GM21529 (cell line): ENCODE data around the gene CAT.

Source experiments
- ATAC-seq: cut with Tn5 transposase; IDR thresholded peaks from one replicate; pipeline ENCODE4 v1.9.1; 2021; ENCODE audit not compliant: unreplicated experiment

The CAT gene

GRCh38 chr11:34458525-34458924, 19.8 kb downstream of the CAT start:
- ATAC-seq: no peak

- ATAC-seq: no peak
These were observed 20.9 kb downstream of the CAT start for GRCh38 chr11:34459507-34460162.

- no peak for ATAC-seq
These were observed 21.5 kb downstream of the CAT start for GRCh38 chr11:34460278-34460677.

- no peak for ATAC-seq
These were observed 22.5 kb downstream of the CAT start for GRCh38 chr11:34461215-34461614.

- no peak for ATAC-seq
These were observed 25.9 kb downstream of the CAT start for GRCh38 chr11:34464591-34465051.

GRCh38 chr11:34466802-34467488, 28.2 kb downstream of the CAT start:
- ATAC-seq: no peak

- no peak for ATAC-seq
These were observed 29.6 kb downstream of the CAT start for GRCh38 chr11:34468209-34468841.

GRCh38 chr11:34473603-34474169, 35.0 kb downstream of the CAT start:
- no peak for ATAC-seq

- no peak for ATAC-seq
These were observed 36.9 kb downstream of the CAT start for GRCh38 chr11:34475656-34476055.

- ATAC-seq: no peak
These were observed 38.1 kb downstream of the CAT start for GRCh38 chr11:34476849-34477248.

GRCh38 chr11:34478845-34479663, 40.3 kb downstream of the CAT start:
- ATAC-seq: no peak

GRCh38 chr11:34480314-34480713, 41.6 kb downstream of the CAT start:
- ATAC-seq: no peak

GRCh38 chr11:34481307-34481706, 42.6 kb downstream of the CAT start:
- ATAC-seq: no peak

- ATAC-seq: no peak
These were observed 44.6 kb downstream of the CAT start for GRCh38 chr11:34483106-34483874.

- peak; percentile 58 for ATAC-seq
These were observed 48.7 kb downstream of the CAT start for GRCh38 chr11:34487430-34487829.

- ATAC-seq: no peak
These were observed 50.3 kb downstream of the CAT start for GRCh38 chr11:34488855-34489557.

GRCh38 chr11:34490304-34490703, 51.6 kb downstream of the CAT start:
- ATAC-seq: no peak

GRCh38 chr11:34492806-34493414, 54.2 kb downstream of the CAT start:
- no peak for ATAC-seq

GRCh38 chr11:34493468-34493867, 54.7 kb downstream of the CAT start:
- ATAC-seq: no peak
